Subcutaneous abdominal adipose tissue (tissue), 5 donors: ENCODE data around the gene TYK2.

ENCODE experiments used
- H3K27ac ChIP-seq: one replicate; pipeline ENCODE4 v1.7.0; 2013; ENCODE audit warnings: low read depth, mild to moderate bottlenecking, inconsistent platforms, low read length, moderate library complexity
- H3K27me3 ChIP-seq, 5 donors: one replicate each; pipeline ENCODE4 v1.7.0; 2013; ENCODE audit warnings: low read length in 5 of 5, inconsistent platforms in 1 of 5; ENCODE audit not compliant: control insufficient read depth in 5 of 5, insufficient read depth in 4 of 5
- H3K36me3 ChIP-seq, 5 donors: one replicate each; pipeline ENCODE4 v1.7.0; 2013; ENCODE audit warnings: low read length in 5 of 5; ENCODE audit not compliant: control insufficient read depth in 5 of 5, insufficient read depth in 5 of 5
- H3K4me1 ChIP-seq, 5 donors: one replicate each; pipeline ENCODE4 v1.7.0; 2013; ENCODE audit warnings: low read length in 5 of 5, mild to moderate bottlenecking in 3 of 5, moderate library complexity in 1 of 5; ENCODE audit not compliant: control insufficient read depth in 5 of 5, insufficient read depth in 5 of 5
- H3K4me3 ChIP-seq, 5 donors: one replicate each; pipeline ENCODE4 v1.7.0; 2013; ENCODE audit warnings: low read length in 5 of 5, low read depth in 1 of 5
- H3K9ac ChIP-seq, 5 donors: one replicate each; pipeline ENCODE4 v1.7.0; 2013; ENCODE audit warnings: low read length in 5 of 5, mild to moderate bottlenecking in 4 of 5, moderate library complexity in 3 of 5
- H3K9me3 ChIP-seq, 5 donors: one replicate each; pipeline ENCODE4 v1.7.0; 2013; ENCODE audit warnings: low read length in 5 of 5; ENCODE audit not compliant: control insufficient read depth in 5 of 5
- donor health status: healthy.
- donor health status: healthy.
- donor health status: healthy.
- donor health status: healthy.
- donor health status: healthy.

The TYK2 gene

GRCh38 chr19:10380313-10381102 is at the start of gene TYK2:
TSS of gene TYK2 (minus strand) at chr19:10380572. CDS start at chr19:10378406, 2,166 bp downstream.
- Histone ChIP-seq H3K9ac (peak within 1 kb of the TSS; percentile 73 to 97 (median 88)), H3K36me3 (peaks cover 0 to 15% (median 14%) of the 10 kb centered on the region in 5 donors), H3K9me3 (no peaks in the 10 kb centered on the region), H3K27me3 (no peaks in the 10 kb centered on the region), H3K4me3 (peak within 1 kb of the TSS; percentile 87 to 96 (median 91)), H3K4me1 (peaks cover 4 to 19% (median 17%) of the 10 kb centered on the region in 5 donors), H3K27ac (peak within 1 kb of the TSS; percentile 82)

- Histone ChIP-seq H3K27me3 (peaks cover under 1 to 8% (median 1%) of the 10 kb centered on the region in 5 donors), H3K9me3 (no peaks in the 10 kb centered on the region), H3K36me3 (peaks cover 0 to 5% (median 0%) of the 10 kb centered on the region in 5 donors), H3K4me3 (no peak overlapping the region), H3K27ac (no peak overlapping the region), H3K4me1 (peaks cover 2 to 47% (median 33%) of the 10 kb centered on the region in 5 donors), H3K9ac (no peak overlapping the region)
Observed at GRCh38 chr19:10428996-10429381, 48.6 kb upstream of the TYK2 start.

DNA sequence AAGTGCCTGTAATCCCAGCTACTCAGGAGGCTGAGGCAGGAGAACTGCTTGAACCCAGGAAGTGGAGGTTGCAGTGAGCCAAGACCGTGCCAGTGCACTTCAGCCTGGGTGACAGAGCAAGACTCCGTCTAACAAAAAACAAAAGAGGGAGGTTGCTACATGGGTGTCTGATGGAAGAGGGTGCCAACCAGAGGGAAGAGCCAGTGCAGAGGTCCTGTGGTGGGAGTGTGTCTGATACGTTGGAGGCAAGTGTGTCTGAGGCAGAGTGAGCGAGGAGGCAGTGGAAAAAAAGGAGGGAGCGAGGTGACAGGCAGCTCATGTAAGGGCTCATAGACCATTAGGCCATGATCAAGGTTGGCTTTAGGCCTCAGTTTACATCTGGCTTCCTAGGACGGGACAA is 46.8 kb upstream of the TYK2 start:
- H3K9me3 ChIP-seq: no peaks in the 10 kb centered on the region
- H3K36me3 ChIP-seq: no peaks in the 10 kb centered on the region
- peaks cover 2 to 41% (median 27%) of the 10 kb centered on the region in 5 donors for H3K4me1 ChIP-seq
- H3K9ac ChIP-seq: no peak overlapping the region
- no peak overlapping the region for H3K4me3 ChIP-seq
- no peak overlapping the region for H3K27ac ChIP-seq
- peaks cover 7 to 19% (median 10%) of the 10 kb centered on the region in 5 donors for H3K27me3 ChIP-seq

DNA sequence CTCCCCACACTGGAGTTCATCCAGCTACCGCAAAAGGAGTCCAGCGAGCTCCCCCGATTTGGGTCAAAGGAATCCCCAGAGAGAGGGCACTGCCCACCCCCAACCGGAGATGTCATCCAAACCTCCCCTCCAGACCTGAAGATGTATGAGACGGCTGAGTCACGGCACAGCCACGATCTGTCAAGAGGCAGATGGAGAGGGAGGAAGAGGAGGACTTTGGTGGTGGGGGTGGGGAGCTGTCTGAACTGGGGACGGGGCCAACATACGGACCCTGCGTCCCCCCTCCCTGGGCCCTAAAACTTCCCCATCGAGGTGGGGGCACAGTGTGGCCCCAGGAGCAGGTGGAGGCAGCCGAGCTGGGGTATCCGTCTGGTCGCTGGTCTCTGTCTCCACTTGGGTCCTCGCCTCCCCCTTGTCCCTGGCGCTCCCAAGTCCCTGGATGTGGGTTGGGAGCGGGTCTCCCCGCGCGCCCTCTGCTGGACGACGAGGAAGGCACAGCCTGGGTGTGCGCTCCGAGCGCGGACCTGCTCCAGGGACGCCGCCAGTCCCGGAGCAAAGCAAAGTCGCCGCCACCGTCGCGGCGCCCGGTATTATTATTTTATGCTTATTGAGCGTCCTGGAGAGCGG is 43.8 kb upstream of the TYK2 start:
- peaks cover 0 to 47% (median 27%) of the 10 kb centered on the region in 5 donors for H3K4me1 ChIP-seq
- H3K27me3 ChIP-seq: peaks cover 34 to 44% (median 36%) of the 10 kb centered on the region in 5 donors
- H3K9me3 ChIP-seq: no peaks in the 10 kb centered on the region
- H3K4me3 ChIP-seq: peak overlapping the region in 4 of 5 donors; percentile 14 to 59 (median 32)
- no peaks in the 10 kb centered on the region for H3K36me3 ChIP-seq
- peak overlapping the region in 1 of 5 donors; percentile 35 for H3K9ac ChIP-seq
- H3K27ac ChIP-seq: no peak overlapping the region

DNA sequence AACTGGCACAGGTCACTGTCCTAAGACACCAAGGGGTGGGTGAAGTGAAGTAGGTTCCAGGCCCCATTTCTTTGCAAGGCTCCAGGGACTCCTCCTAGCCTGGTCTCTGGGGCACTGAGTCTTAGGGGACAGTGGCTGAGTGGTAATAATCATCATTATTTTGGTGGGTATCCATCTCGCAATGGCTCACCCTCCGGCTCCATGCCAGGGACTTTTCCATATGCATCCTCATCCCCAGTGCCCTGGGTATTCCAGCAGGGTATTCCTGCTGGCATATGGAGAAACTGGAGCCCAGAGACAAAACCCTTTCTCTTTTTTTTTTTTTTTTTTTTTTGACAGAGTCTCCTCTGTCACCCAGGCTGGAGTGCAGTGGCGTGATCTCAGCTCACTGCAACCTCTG is 42.5 kb upstream of the TYK2 start:
- Histone ChIP-seq H3K9ac (no peak overlapping the region), H3K4me1 (peaks cover 0 to 44% (median 27%) of the 10 kb centered on the region in 5 donors), H3K4me3 (no peak overlapping the region), H3K27me3 (peaks cover 40 to 53% (median 45%) of the 10 kb centered on the region in 5 donors), H3K27ac (no peak overlapping the region), H3K9me3 (no peaks in the 10 kb centered on the region), H3K36me3 (no peaks in the 10 kb centered on the region)

GRCh38 chr19:10422046-10422461 is 41.7 kb upstream of the TYK2 start:
- H3K36me3 ChIP-seq: no peaks in the 10 kb centered on the region
- no peaks in the 10 kb centered on the region for H3K9me3 ChIP-seq
- no peak overlapping the region for H3K27ac ChIP-seq
- H3K9ac ChIP-seq: no peak overlapping the region
- H3K4me1 ChIP-seq: peaks cover 0 to 45% (median 27%) of the 10 kb centered on the region in 5 donors
- no peak overlapping the region for H3K4me3 ChIP-seq
- H3K27me3 ChIP-seq: peaks cover 48 to 61% (median 53%) of the 10 kb centered on the region in 5 donors

DNA sequence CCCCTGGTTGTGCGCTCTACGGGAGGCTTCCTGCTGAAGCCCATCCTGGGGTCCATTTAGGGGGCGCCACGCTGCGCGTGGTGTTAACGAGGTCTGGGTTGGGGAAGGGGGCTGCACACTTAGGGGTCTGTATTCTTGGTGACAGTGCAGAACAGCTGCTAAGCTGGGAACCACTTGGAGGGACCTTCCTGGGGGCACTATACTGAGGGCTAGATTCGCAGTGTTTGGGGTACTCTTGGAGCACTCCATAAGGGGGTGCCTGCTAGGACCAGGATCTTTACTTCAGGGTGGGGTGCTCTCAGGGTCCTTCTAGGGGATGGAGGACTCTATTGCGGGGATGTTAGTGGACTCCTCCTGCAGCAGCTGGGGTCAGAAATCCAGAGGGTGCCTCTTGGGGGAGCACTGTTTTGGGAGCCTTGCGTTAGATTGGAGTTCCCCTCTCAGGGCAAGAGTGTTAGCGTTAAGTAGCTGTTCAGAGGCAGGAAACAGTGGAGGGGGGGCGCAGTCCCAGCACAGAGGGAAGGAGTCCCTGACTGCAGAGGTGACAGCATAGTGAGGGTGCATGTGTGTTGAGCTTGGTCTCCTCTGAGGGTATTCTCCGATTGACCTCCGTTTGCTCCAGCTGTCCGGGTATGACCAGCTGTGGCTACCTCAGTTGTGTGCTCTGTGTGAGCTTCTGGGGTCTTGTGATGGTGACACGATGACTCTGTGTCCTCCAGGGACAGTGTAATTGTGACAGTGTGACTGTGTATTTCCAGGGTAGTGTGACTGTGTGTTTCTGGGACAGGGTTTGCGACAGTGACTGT is 41.1 kb upstream of the TYK2 start:
- Histone ChIP-seq H3K27me3 (peaks cover 49 to 65% (median 56%) of the 10 kb centered on the region in 5 donors), H3K4me3 (no peak overlapping the region)

DNA sequence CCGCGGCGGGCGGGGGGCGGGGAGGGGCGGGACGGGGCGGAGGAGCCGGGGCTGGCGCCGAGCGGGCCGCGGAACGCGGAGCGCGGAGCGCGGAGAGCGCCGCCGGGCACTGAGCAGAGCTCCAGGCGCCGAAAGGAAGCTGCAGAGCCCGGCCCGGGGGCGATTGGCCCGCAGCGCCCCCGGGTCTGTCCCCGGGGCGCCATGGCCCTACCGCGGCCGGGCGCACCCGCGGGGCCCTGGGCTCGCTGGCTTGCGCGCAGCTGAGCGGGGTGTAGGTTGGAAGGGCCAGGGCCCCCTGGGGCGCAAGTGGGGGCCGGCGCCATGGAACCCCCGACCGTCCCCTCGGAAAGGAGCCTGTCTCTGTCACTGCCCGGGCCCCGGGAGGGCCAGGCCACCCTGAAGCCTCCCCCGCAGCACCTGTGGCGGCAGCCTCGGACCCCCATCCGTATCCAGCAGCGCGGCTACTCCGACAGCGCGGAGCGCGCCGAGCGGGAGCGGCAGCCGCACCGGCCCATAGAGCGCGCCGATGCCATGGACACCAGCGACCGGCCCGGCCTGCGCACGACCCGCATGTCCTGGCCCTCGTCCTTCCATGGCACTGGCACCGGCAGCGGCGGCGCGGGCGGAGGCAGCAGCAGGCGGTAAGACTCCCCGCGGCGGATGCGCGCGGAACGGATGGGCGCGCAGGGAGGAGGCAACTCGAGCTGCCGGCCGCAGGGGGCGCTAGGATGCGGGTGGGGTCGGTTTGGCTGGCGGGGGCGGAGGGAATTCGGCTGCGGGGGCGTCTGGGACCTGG is 40.3 kb upstream of the TYK2 start, which contains the start of gene PDE4A:
TSS of gene PDE4A (plus strand) at position 95 of the 796 bp plus-strand sequence. CDS start at position 322, 227 bp downstream.
- Histone ChIP-seq H3K27me3 (peaks cover 49 to 65% (median 56%) of the 10 kb centered on the region in 5 donors), H3K4me3 (peak within 1 kb of the TSS in 3 of 5 donors; percentile 12 to 47 (median 17)), H3K9ac (no peak within 1 kb of the TSS)

More for the DNA sequence above, 41.1 kb upstream of the TYK2 start:
- Histone ChIP-seq H3K36me3 (no peaks in the 10 kb centered on the region), H3K9ac (no peak overlapping the region), H3K9me3 (no peaks in the 10 kb centered on the region), H3K4me1 (peaks cover 0 to 50% (median 29%) of the 10 kb centered on the region in 5 donors), H3K27ac (no peak overlapping the region)

More for the DNA sequence above, 40.3 kb upstream of the TYK2 start, which contains the start of gene PDE4A:
- Histone ChIP-seq H3K4me1 (peaks cover 0 to 58% (median 36%) of the 10 kb centered on the region in 5 donors), H3K27ac (no peak within 1 kb of the TSS), H3K9me3 (no peaks in the 10 kb centered on the region), H3K36me3 (no peaks in the 10 kb centered on the region)
